B cell (primary cell): ENCODE data around the gene TUBB4A. TPM values are rescaled to one million over a fixed set of nuclear protein-coding genes. Genes with fewer than 3 reads are reported as not detected.

Experiments
- ATAC-seq: fragments of 200-7000 bp; cut with Tn5 transposase; one replicate; pipeline ENCODE4 v1.10.0; 2021; ENCODE audit warnings: low read depth, mild to moderate bottlenecking, moderate number of reproducible peaks, moderate library complexity
- CTCF ChIA-PET: fragments of 350-600 bp; sonication (Branson Sonifier 250); formaldehyde crosslinking; loops from one replicate; lab custom pipeline; 2021; ENCODE audit warnings: antibody characterized with exemption, inconsistent platforms; lab: Charles Lee
- POLR2A ChIA-PET: fragments of 350-600 bp; sonication (Branson Sonifier 250); formaldehyde crosslinking; loops from one replicate; lab custom pipeline; 2021; ENCODE audit warnings: antibody characterized with exemption; lab: Charles Lee
- DNase-seq: peaks from one replicate; pipeline ENCODE4 v3.0.0; 2013
- H2AFZ ChIP-seq: 2 replicates; pipeline ENCODE4 v1.6.1; 2012; ENCODE audit warnings: mild to moderate bottlenecking, low read depth, low read length; ENCODE audit not compliant: insufficient read depth, poor library complexity, severe bottlenecking
- H3K27ac ChIP-seq, 2 donors: 1 replicate in 1 of 2; 2 replicates in 1 of 2; pipeline ENCODE4 v1.5.1; 2012 to 2013; ENCODE audit warnings: low read length in 2 of 2, mild to moderate bottlenecking in 2 of 2, moderate library complexity in 1 of 2
- H3K27me3 ChIP-seq, 4 experiments: fragments of 200-600 bp in 1 of 4; sonication (generic) in 1 of 4; replicated peaks in 1 of 4; 1 replicate in 2 of 4; 2 replicates in 2 of 4; pipeline versions ENCODE4 v1.6.1 to v1.7.0; 2013 to 2016; ENCODE audit warnings: low read length in 3 of 4, mild to moderate bottlenecking in 2 of 4, mixed read lengths in 1 of 4, moderate library complexity in 1 of 4; ENCODE audit not compliant: insufficient read depth in 4 of 4, control insufficient read depth in 3 of 4; ENCODE audit errors: control extremely low read depth in 1 of 4
- H3K36me3 ChIP-seq, 2 experiments: replicated peaks in 1 of 2; 1 replicate in 1 of 2; 2 replicates in 1 of 2; pipeline versions ENCODE4 v1.6.1 to v1.7.1; 2013; ENCODE audit warnings: low read length in 1 of 2; ENCODE audit not compliant: insufficient read depth in 2 of 2, control insufficient read depth in 1 of 2; ENCODE audit errors: control extremely low read depth in 1 of 2, extremely low read depth in 1 of 2
- H3K4me1 ChIP-seq, 2 donors: fragments of 200-600 bp in 1 of 2; sonication (generic) in 1 of 2; 1 replicate in 1 of 2; 2 replicates in 1 of 2; pipeline versions ENCODE4 v1.5.1 to v1.6.1; 2013 to 2017; ENCODE audit warnings: low read length in 2 of 2; ENCODE audit not compliant: control insufficient read depth in 2 of 2, insufficient read depth in 2 of 2
- H3K4me2 ChIP-seq: replicated peaks from 2 replicates; pipeline ENCODE3; 2012; ENCODE audit warnings: mild to moderate bottlenecking, low read depth, low read length; ENCODE audit not compliant: poor library complexity, severe bottlenecking
- H3K4me3 ChIP-seq, 5 experiments: fragments of 200-600 bp in 1 of 5; sonication (generic) in 1 of 5; 1 replicate in 3 of 5; 2 replicates in 2 of 5; pipeline versions ENCODE4 v1.5.1 to v1.7.0; 2011 to 2016; ENCODE audit warnings: low read length in 4 of 5, mild to moderate bottlenecking in 4 of 5, low read depth in 2 of 5, control low read depth in 1 of 5, moderate library complexity in 1 of 5; ENCODE audit not compliant: insufficient read depth in 1 of 5; ENCODE audit errors: control extremely low read depth in 1 of 5, extremely low read depth in 1 of 5
- H3K79me2 ChIP-seq: fragments of 200-600 bp; sonication (generic); one replicate; pipeline ENCODE4 v1.6.0; 2016; ENCODE audit warnings: low read length; ENCODE audit not compliant: control insufficient read depth, insufficient read depth
- H3K9ac ChIP-seq: fragments of 200-600 bp; sonication (generic); 2 replicates; pipeline ENCODE4 v1.6.1; 2017; ENCODE audit warnings: mild to moderate bottlenecking, low read length, moderate library complexity
- H3K9me3 ChIP-seq, 3 donors: one replicate each; pipeline versions ENCODE4 v1.6.1 to v1.7.1; 2013; ENCODE audit warnings: low read length in 2 of 3; ENCODE audit not compliant: control insufficient read depth in 2 of 3, insufficient read depth in 1 of 3; ENCODE audit errors: control extremely low read depth in 1 of 3
- H4K20me1 ChIP-seq: 2 replicates; pipeline ENCODE4 v1.6.0; 2012; ENCODE audit warnings: mild to moderate bottlenecking, low read length; ENCODE audit not compliant: insufficient read depth, control insufficient read depth, poor library complexity, severe bottlenecking
- H3K27ac Mint-ChIP-seq: one replicate; pipeline ENCODE4 v1.8.0; 2021; ENCODE audit warnings: mixed read lengths
- H3K27me3 Mint-ChIP-seq: one replicate; pipeline ENCODE4 v1.8.0; 2021; ENCODE audit warnings: mixed read lengths
- H3K4me1 Mint-ChIP-seq: one replicate; pipeline ENCODE4 v1.8.0; 2021; ENCODE audit warnings: mixed read lengths
- H3K4me3 Mint-ChIP-seq: one replicate; pipeline ENCODE4 v1.8.0; 2021; ENCODE audit warnings: mixed read lengths
- H3K9me3 Mint-ChIP-seq: one replicate; pipeline ENCODE4 v1.8.0; 2022; ENCODE audit warnings: mixed read lengths; ENCODE audit not compliant: insufficient read depth
- EZH2 ChIP-seq: IDR thresholded peaks from 2 replicates; pipeline ENCODE4 v1.6.1; 2012; ENCODE audit warnings: borderline replicate concordance, low read depth, mild to moderate bottlenecking, moderate library complexity, low read length; ENCODE audit not compliant: insufficient read depth, poor library complexity, severe bottlenecking
- WGBS: methylation state at CpG from one replicate; pipeline ENCODE4 v1.1.5; 2013; ENCODE audit warnings: missing lambda C conversion rate; ENCODE audit not compliant: insufficient coverage; 5-methylcytosine and 5-hydroxymethylcytosine counted together
- intact Hi-C: fragments of 100-400 bp; cut with micrococcal nuclease; formaldehyde crosslinking; loops from one replicate; pipeline ENCODE4 v1.10.0; 2022
- polyA plus RNA-seq: library from polyadenylated mRNA; depleted of rRNA; stranded (reverse); fragments of >200 nt; gene quantifications from 2 replicates; pipeline ENCODE4 v1.2.3, GENCODE V29; 2012
- total RNA-seq, 2 donors: library from RNA; stranded (reverse); fragments of 120-200 nt in 1 of 2; gene quantifications; 1 replicate in 1 of 2; 2 replicates in 1 of 2; pipeline versions ENCODE4 v1.2.3 to v1.2.4, GENCODE V29; 2013 to 2022
- TF ChIP-seq, protein P1 (sequence below): fragments of 200-600 bp; IDR thresholded peaks from one replicate; pipeline ENCODE4 v1.8.0; 2022; ENCODE audit warnings: antibody characterized with exemption, mild to moderate bottlenecking

The TUBB4A gene
- total and polyA plus RNA-seq, 2 donors (not counting 1 experiment from before 2014, with no cell fraction given) = 3.9 to 21.9 TPM

DNA sequence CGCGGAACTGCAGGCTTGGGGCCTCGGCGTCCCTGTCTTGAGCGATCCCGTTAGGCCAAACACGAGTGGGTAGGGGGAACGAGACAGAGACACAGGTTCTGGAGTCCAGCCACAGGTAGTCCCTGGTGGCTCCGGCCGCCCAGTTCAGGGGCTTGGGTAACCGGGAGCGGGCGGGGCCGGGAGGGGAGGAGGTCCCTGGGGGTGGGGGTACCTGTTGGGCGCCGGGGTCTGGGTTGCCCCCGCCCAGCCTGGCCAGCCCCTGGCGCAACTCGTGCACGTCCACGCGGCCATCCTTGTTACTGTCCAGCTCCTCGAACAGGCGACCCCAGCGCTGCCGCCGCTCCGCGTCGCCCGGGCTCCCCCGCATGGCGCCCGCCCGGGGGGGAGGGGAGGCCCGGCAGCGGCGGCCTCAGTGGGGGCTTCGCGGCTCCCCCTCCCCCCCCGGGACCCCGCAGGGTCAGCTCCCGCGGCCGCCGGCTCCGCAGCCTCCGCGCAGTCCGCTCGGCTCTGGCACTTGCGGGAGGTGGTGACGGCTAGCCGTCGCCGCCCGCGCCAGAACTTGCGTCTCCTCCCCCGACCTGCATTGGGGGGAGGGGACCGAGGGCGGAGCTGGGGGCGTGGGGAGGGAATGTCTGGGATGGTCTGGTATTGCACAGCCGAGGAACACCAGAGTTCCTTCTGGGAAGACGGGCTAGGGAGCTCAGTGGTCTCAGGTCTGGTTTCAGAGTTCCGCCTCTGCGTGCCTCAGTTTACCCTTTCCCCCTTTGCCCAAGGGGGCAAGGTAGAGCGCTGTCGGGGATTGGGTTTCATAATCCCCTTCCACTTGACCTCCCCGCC is 42.6 kb downstream of the TUBB4A start, which contains the start of gene SLC25A23:
Gene SLC25A23, minus strand, starts transcription at position 531 of the 837 bp plus-strand sequence. Its CDS starts 164 bp downstream, at position 367.
- H3K27me3 Mint-ChIP-seq = no peaks in the 10 kb centered on the region
- intact Hi-C loops = loop anchor here (1.0 to 2.0 kb wide), 10 partner anchors 34 to 555 kb away; partner anchors contain the start of genes CLPP, GPR108, GTF2F1 and VMAC
- Histone ChIP-seq H3K4me1 (peaks cover 7 to 32% of the 10 kb centered on the region in 2 donors), H2AFZ (peak within 1 kb of the TSS; percentile 96), H3K79me2 (no peaks in the 10 kb centered on the region), H4K20me1 (no peaks in the 10 kb centered on the region), H3K9ac (peak within 1 kb of the TSS; percentile 90), H3K36me3 (no peaks in the 10 kb centered on the region), H3K27ac (peak within 1 kb of the TSS; percentile 76 to 86), H3K4me3 (peak within 1 kb of the TSS; percentile 60 to 93 (median 78)), H3K27me3 (peaks cover 0 to 9% (median 3%) of the 10 kb centered on the region in 4 experiments), H3K9me3 (peaks cover 0 to 24% (median 1%) of the 10 kb centered on the region in 3 donors), H3K4me2 (peak within 1 kb of the TSS; percentile 85)
- CTCF ChIA-PET = interaction anchor here (0.6 to 1.1 kb wide), 3 partner anchors 35 to 294 kb away, joined by 3 to 4 read pairs (median 3); partner anchors contain the start of gene KHSRP
- WGBS = 6% methylated on average over 68 of the region's 70 CpGs
- H3K9me3 Mint-ChIP-seq = no peaks in the 10 kb centered on the region
- H3K4me3 Mint-ChIP-seq = peak within 1 kb of the TSS; percentile 95
- peaks cover 25% of the 10 kb centered on the region for H3K4me1 Mint-ChIP-seq
- TF ChIP-seq EZH2 = no peak
- TF ChIP-seq, protein P1, sequence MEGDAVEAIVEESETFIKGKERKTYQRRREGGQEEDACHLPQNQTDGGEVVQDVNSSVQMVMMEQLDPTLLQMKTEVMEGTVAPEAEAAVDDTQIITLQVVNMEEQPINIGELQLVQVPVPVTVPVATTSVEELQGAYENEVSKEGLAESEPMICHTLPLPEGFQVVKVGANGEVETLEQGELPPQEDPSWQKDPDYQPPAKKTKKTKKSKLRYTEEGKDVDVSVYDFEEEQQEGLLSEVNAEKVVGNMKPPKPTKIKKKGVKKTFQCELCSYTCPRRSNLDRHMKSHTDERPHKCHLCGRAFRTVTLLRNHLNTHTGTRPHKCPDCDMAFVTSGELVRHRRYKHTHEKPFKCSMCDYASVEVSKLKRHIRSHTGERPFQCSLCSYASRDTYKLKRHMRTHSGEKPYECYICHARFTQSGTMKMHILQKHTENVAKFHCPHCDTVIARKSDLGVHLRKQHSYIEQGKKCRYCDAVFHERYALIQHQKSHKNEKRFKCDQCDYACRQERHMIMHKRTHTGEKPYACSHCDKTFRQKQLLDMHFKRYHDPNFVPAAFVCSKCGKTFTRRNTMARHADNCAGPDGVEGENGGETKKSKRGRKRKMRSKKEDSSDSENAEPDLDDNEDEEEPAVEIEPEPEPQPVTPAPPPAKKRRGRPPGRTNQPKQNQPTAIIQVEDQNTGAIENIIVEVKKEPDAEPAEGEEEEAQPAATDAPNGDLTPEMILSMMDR = no peak
- DNase-seq (no peak), ATAC-seq (peak; percentile 18)
- POLR2A ChIA-PET = interaction anchor here (0.5 to 1.4 kb wide), 4 partner anchors 22 to 68 kb away, joined by 3 to 10 read pairs (median 6); partner anchors contain the start of genes DENND1C and KHSRP
- peak within 1 kb of the TSS; percentile 88 for H3K27ac Mint-ChIP-seq
